H1 (cell line): ENCODE measurements around the gene DEFB129. TPM values are rescaled to one million over a fixed set of nuclear protein-coding genes. Genes with fewer than 3 reads are reported as not detected.

Experiments
- ATF2 ChIP-seq: IDR thresholded peaks from 2 replicates; pipeline ENCODE4 v1.6.1; 2012; ENCODE audit warnings: low read length, inconsistent platforms
- BACH1 ChIP-seq: IDR thresholded peaks from 2 replicates; pipeline ENCODE4 v1.6.1; 2012; ENCODE audit warnings: low read length, improper control_type of control experiment
- RNF2 ChIP-seq: fragments of 200-900, 300-1000 bp; sonication (generic); IDR thresholded peaks from 2 replicates; pipeline ENCODE4 v1.7.1; 2016; ENCODE audit warnings: borderline replicate concordance, low read depth, mild to moderate bottlenecking, antibody characterized with exemption, low read length; ENCODE audit not compliant: poor library complexity, severe bottlenecking; ENCODE audit errors: missing control alignments
- RXRA ChIP-seq: IDR thresholded peaks from 2 replicates; pipeline ENCODE4 v1.6.1; 2011; ENCODE audit warnings: low read depth, mild to moderate bottlenecking, low read length, moderate library complexity; ENCODE audit not compliant: insufficient read depth
- SIN3A ChIP-seq, 2 experiments: IDR thresholded peaks in 1 of 2; conservative IDR thresholded peaks in 1 of 2; 2 replicates each; pipeline ENCODE4 v1.6.1; 2011 to 2012; ENCODE audit warnings: low read length in 2 of 2, improper control_type of control experiment in 1 of 2, low read depth in 1 of 2, mild to moderate bottlenecking in 1 of 2
- SP4 ChIP-seq: IDR thresholded peaks from 2 replicates; pipeline ENCODE4 v1.6.1; 2012; ENCODE audit warnings: low read length, inconsistent platforms
- TAF1 ChIP-seq: IDR thresholded peaks from 2 replicates; pipeline ENCODE4 v1.6.1; 2011; ENCODE audit warnings: mild to moderate bottlenecking, low read depth, low read length
- YY1 ChIP-seq: IDR thresholded peaks from 2 replicates; pipeline ENCODE4 v1.6.1; 2011; ENCODE audit warnings: low read depth, mild to moderate bottlenecking, low read length
- polyA plus RNA-seq, 7 experiments: library from polyadenylated mRNA; depleted of rRNA in 3 of 7; stranded (reverse) in 5 of 7; unstranded in 2 of 7; fragments of >200 nt in 5 of 7; fragments of 200-250 nt in 2 of 7; gene quantifications; 1 replicate in 5 of 7; 2 replicates in 1 of 7; 4 replicates in 1 of 7; pipeline versions ENCODE4 v1.2.1 to v1.2.3, GENCODE V29; 2011 to 2013; ENCODE audit warnings: missing spikeins in 2 of 7, mixed read lengths in 2 of 7
- total RNA-seq: library from RNA; stranded (reverse); fragmentation: NEBNext Ultra II Directional; extraction: Animal tissue kit (Norgen Biotek cat#: 25700); gene quantifications from 2 replicates; pipeline ENCODE4 v1.2.1, GENCODE V29; 2021

The DEFB129 gene
- total and polyA plus RNA-seq, 2 of the 8 experiments (the other 6 are each of a cell fraction or from before 2014, with no cell fraction given): not detected

DNA sequence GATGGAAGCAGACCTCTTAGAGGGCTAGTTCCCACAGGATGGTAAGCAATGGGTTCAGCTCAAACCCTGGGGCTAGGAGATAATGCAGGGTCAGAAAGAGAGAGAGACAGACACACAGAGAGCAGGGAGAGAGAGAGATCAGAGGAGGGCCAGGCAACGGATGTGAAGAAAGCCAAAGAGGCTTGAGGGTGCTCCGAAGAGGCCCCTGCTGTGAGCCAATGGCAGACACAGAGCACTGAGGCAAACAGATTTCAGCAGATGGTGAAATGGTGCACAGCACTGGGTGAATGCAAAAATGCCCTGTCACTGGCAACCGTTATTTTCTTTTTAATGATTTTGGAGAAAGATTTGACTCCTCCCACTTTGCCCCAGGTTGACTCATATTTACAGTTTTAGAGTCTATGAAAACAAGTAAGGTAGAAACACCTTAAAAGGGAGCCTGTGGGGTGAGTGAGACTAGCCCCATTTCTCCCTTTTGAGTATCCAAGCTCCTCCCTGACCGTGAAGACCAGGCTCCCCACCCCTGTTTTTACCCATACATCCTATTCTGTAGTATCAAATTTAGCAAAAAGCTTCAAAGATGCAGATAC is 31.3 kb downstream of the DEFB129 start (continued):
- no peak for TF ChIP-seq ATF2
- no peak for TF ChIP-seq SIN3A (conservative IDR thresholded peaks at IDR 0.05 in 1 of 2, IDR thresholded peaks at IDR 0.05 in 1 of 2; ENCODE audit: low read depth in 1 of 2, low read length in 2 of 2)
- no peak for TF ChIP-seq YY1
- no peak for TF ChIP-seq TAF1
- TF ChIP-seq RXRA: no peak
- no peak for TF ChIP-seq RNF2
- TF ChIP-seq BACH1: no peak
- TF ChIP-seq SP4: no peak
